Upper lobe of right lung (tissue), 1 donor: ENCODE measurements around the gene PIK3CB. TPM values are rescaled to one million over a fixed set of nuclear protein-coding genes. Genes with fewer than 3 reads are reported as not detected.
"Not testable (repeated sequence)": the region's sequence is repeated elsewhere in the genome, so short reads cannot be mapped to it uniquely, and the experiment has no call there.

Source experiments
- ATAC-seq: fragments of 200-7000 bp; cut with Tn5 transposase; one replicate; pipeline ENCODE4 v1.9.1; 2020; ENCODE audit warnings: mild to moderate bottlenecking, moderate library complexity
- DNase-seq: peaks from one replicate; pipeline ENCODE4 v3.0.0-alpha.2; 2020
- H3K27ac ChIP-seq: fragments of 200-600 bp; one replicate; pipeline ENCODE4 v1.8.0; 2022
- H3K27me3 ChIP-seq: fragments of 200-600 bp; one replicate; pipeline ENCODE4 v1.8.0; 2022; ENCODE audit warnings: mild to moderate bottlenecking
- H3K36me3 ChIP-seq: fragments of 200-600 bp; one replicate; pipeline ENCODE4 v1.8.0; 2022
- H3K4me1 ChIP-seq: fragments of 200-600 bp; one replicate; pipeline ENCODE4 v1.8.0; 2022
- H3K4me3 ChIP-seq: fragments of 200-600 bp; one replicate; pipeline ENCODE4 v1.8.0; 2022; ENCODE audit warnings: mild to moderate bottlenecking
- H3K9me3 ChIP-seq: fragments of 200-600 bp; one replicate; pipeline ENCODE4 v1.8.0; 2022
- CTCF ChIP-seq: fragments of 200-600 bp; IDR thresholded peaks from one replicate; pipeline ENCODE4 v1.8.0; 2022; ENCODE audit warnings: antibody characterized with exemption
- intact Hi-C: fragments of 100-400 bp; cut with DNase I; formaldehyde crosslinking; loops from one replicate; pipeline ENCODE4 v1.11.0; 2022
- total RNA-seq: library from RNA; stranded (reverse); fragmentation: NEBNext Ultra II Directional; extraction: Animal tissue kit (Norgen Biotek cat#: 25700); gene quantifications from one replicate; pipeline ENCODE4 v1.2.1, GENCODE V29; 2021
- donor health status: DM: no; HTN: yes; CAD: no; lungs with severe emphysema.

Gene PIK3CB
- total RNA-seq, 1 donor from 2014 or later, result 37.4 TPM

GRCh38 chr3:138681463-138682220 is 153.1 kb downstream of the PIK3CB start:
- no peaks in the 10 kb centered on the region for H3K4me1 ChIP-seq
- no peaks in the 10 kb centered on the region for H3K27me3 ChIP-seq
- intact Hi-C loops, result no loop called here
- ATAC-seq (no peak), DNase-seq (no peak)
- no peak for TF ChIP-seq CTCF
- H3K4me3 ChIP-seq, result no peak overlapping the region
- no peak overlapping the region for H3K27ac ChIP-seq
- H3K9me3 ChIP-seq, result no peaks in the 10 kb centered on the region
- H3K36me3 ChIP-seq, result peaks cover 36% of the 10 kb centered on the region

- H3K27ac ChIP-seq, H3K27me3 ChIP-seq, DNase-seq, H3K4me1 ChIP-seq, H3K4me3 ChIP-seq, intact Hi-C loops, ATAC-seq, H3K9me3 ChIP-seq: not testable (repeated sequence)
- peaks cover 36% of the 10 kb centered on the region for H3K36me3 ChIP-seq
Observed at GRCh38 chr3:138680974-138681373, 153.8 kb downstream of the PIK3CB start.

GRCh38 chr3:138678874-138679392 is 155.8 kb downstream of the PIK3CB start:
- H3K9me3 ChIP-seq, result no peaks in the 10 kb centered on the region
- ATAC-seq, result no peak
- peaks cover 36% of the 10 kb centered on the region for H3K36me3 ChIP-seq
- no peak overlapping the region for H3K4me3 ChIP-seq
- H3K27me3 ChIP-seq, result no peaks in the 10 kb centered on the region
- no peak overlapping the region for H3K27ac ChIP-seq
- TF ChIP-seq CTCF, result no peak
- intact Hi-C loops, result no loop called here
- H3K4me1 ChIP-seq, result no peaks in the 10 kb centered on the region
- DNase-seq, result no peak

- no peak for ATAC-seq
Observed at GRCh38 chr3:138678086-138678485, 156.6 kb downstream of the PIK3CB start.

GRCh38 chr3:138675393-138675792 is 159.3 kb downstream of the PIK3CB start:
- Histone ChIP-seq H3K36me3 (peaks cover 9% of the 10 kb centered on the region), H3K9me3 (no peaks in the 10 kb centered on the region), H3K4me1 (no peaks in the 10 kb centered on the region), H3K27ac (no peak overlapping the region), H3K4me3 (no peak overlapping the region), H3K27me3 (no peaks in the 10 kb centered on the region)
- DNase-seq (no peak), ATAC-seq (no peak)
- intact Hi-C loops, result no loop called here
- TF ChIP-seq CTCF, result no peak

More at GRCh38 chr3:138678086-138678485, 156.6 kb downstream of the PIK3CB start:
- TF ChIP-seq CTCF, result no peak
- no peak for DNase-seq
- Histone ChIP-seq H3K4me3 (no peak overlapping the region), H3K9me3 (no peaks in the 10 kb centered on the region), H3K4me1 (no peaks in the 10 kb centered on the region), H3K27ac (no peak overlapping the region), H3K36me3 (peaks cover 30% of the 10 kb centered on the region), H3K27me3 (no peaks in the 10 kb centered on the region)
- intact Hi-C loops, result no loop called here

GRCh38 chr3:138673641-138674530 is 160.8 kb downstream of the PIK3CB start:
- H3K27me3 ChIP-seq, result no peaks in the 10 kb centered on the region
- H3K4me3 ChIP-seq, result no peak overlapping the region
- intact Hi-C loops, result no loop called here
- peaks cover 12% of the 10 kb centered on the region for H3K36me3 ChIP-seq
- H3K4me1 ChIP-seq, result no peaks in the 10 kb centered on the region
- no peaks in the 10 kb centered on the region for H3K9me3 ChIP-seq
- ATAC-seq (no peak), DNase-seq (no peak)
- no peak for TF ChIP-seq CTCF
- H3K27ac ChIP-seq, result no peak overlapping the region
